ENCODE data around the gene XRCC1.

The XRCC1 gene

GRCh38 chr19:43582495-43582894 lies 7.2 kb upstream of the XRCC1 start:
- Histone ChIP-seq H2BK12ac (ENCODE audit: low read length in 2 of 2) (no peak overlapping the region), H3K14ac (ENCODE audit: low read length in 2 of 2) (no peak overlapping the region), H3K27ac (ENCODE audit: low read length, poor library complexity, severe bottlenecking) (no peak overlapping the region), H3K4me3 (ENCODE audit: insufficient read depth in 1 of 2, low read depth in 1 of 2, low read length in 2 of 2) (no peak overlapping the region), H2BK15ac (ENCODE audit: low read depth, poor library complexity, severe bottlenecking) (no peak overlapping the region), H2AK5ac (ENCODE audit: low read length, severe bottlenecking) (no peak overlapping the region), H3K23ac (ENCODE audit: low read length in 2 of 2) (no peak overlapping the region), H2BK5ac (ENCODE audit: low read depth, low read length, poor library complexity, severe bottlenecking) (no peak overlapping the region), H4K8ac (ENCODE audit: low read length) (no peak overlapping the region), H3K4me2 (ENCODE audit: low read length, poor library complexity, severe bottlenecking) (no peak overlapping the region), H3K18ac (ENCODE audit: low read depth in 1 of 2, low read length in 2 of 2) (no peak overlapping the region), H2AFZ (ENCODE audit: low read depth, low read length) (no peak overlapping the region), H3K9ac (ENCODE audit: low read length) (no peak overlapping the region), H4K91ac (ENCODE audit: low read length) (no peak overlapping the region), H3K9me3 (ENCODE audit: control insufficient read depth, low read length) (no peaks in the 10 kb centered on the region), H3K4me1 (ENCODE audit: control insufficient read depth, insufficient read depth, low read depth, low read length) (peaks cover 12% of the 10 kb centered on the region), H3K4ac (ENCODE audit: low read depth in 1 of 2, low read length in 2 of 2) (no peak overlapping the region), H3K36me3 (ENCODE audit: control insufficient read depth in 1 of 2, insufficient read depth in 2 of 2, low read depth in 1 of 2, low read length in 2 of 2) (peaks cover 6 to 28% of the 10 kb centered on the region in 2 experiments), H3K27me3 (ENCODE audit: control insufficient read depth in 1 of 2, insufficient read depth in 1 of 2, low read length in 2 of 2) (no peaks in the 10 kb centered on the region), H3K79me1 (replicated peaks; ENCODE audit: low read length, poor library complexity, severe bottlenecking) (peaks cover 16% of the 10 kb centered on the region), H2BK120ac (ENCODE audit: low read depth, low read length) (no peak overlapping the region)
- 100% methylated on average over 2 of the region's 2 CpGs for WGBS
- no peak for DNase-seq

DNA sequence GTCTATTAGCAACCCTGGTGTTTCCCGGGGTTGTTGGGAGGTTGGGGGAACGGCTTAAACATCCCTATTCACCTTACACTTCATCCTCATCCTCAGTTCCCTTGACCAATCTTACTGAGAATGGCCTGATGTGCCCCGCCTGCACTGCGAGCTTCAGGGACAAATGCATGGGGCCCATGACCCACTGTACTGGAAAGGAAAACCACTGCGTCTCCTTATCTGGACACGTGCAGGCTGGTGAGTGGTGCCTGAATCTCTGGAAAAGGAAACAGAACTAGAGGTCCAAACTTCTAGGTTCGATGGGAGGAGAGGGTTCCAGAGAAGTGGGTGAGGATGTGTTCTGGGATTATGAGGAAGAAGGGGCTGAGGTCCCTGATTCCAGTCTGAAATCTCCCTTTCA lies 6.1 kb upstream of the XRCC1 start:
- no peaks in the 10 kb centered on the region for H3K9me3 ChIP-seq (ENCODE audit: control insufficient read depth, low read length)
- H2BK5ac ChIP-seq (ENCODE audit: low read depth, low read length, poor library complexity, severe bottlenecking) = no peak overlapping the region
- DNase-seq = no peak
- H4K91ac ChIP-seq (ENCODE audit: low read length) = no peak overlapping the region
- H3K4me2 ChIP-seq (ENCODE audit: low read length, poor library complexity, severe bottlenecking) = no peak overlapping the region
- no peak overlapping the region for H3K4ac ChIP-seq (ENCODE audit: low read depth in 1 of 2, low read length in 2 of 2)
- H2AFZ ChIP-seq (ENCODE audit: low read depth, low read length) = no peak overlapping the region
- peak overlapping the region; percentile 97 for H3K9ac ChIP-seq (ENCODE audit: low read length)
- peaks cover 2 to 19% of the 10 kb centered on the region in 2 experiments for H3K36me3 ChIP-seq (ENCODE audit: control insufficient read depth in 1 of 2, insufficient read depth in 2 of 2, low read depth in 1 of 2, low read length in 2 of 2)
- H3K79me1 ChIP-seq (replicated peaks; ENCODE audit: low read length, poor library complexity, severe bottlenecking) = peaks cover 18% of the 10 kb centered on the region
- H3K23ac ChIP-seq (ENCODE audit: low read length in 2 of 2) = no peak overlapping the region
- H3K27ac ChIP-seq (ENCODE audit: low read length, poor library complexity, severe bottlenecking) = no peak overlapping the region
- H3K4me3 ChIP-seq (ENCODE audit: insufficient read depth in 1 of 2, low read depth in 1 of 2, low read length in 2 of 2) = peak overlapping the region in 1 of 2 experiments; percentile 77
- H3K4me1 ChIP-seq (ENCODE audit: control insufficient read depth, insufficient read depth, low read depth, low read length) = peaks cover 12% of the 10 kb centered on the region
- H2AK5ac ChIP-seq (ENCODE audit: low read length, severe bottlenecking) = no peak overlapping the region
- H3K27me3 ChIP-seq (ENCODE audit: control insufficient read depth in 1 of 2, insufficient read depth in 1 of 2, low read length in 2 of 2) = no peaks in the 10 kb centered on the region
- H3K14ac ChIP-seq (ENCODE audit: low read length in 2 of 2) = no peak overlapping the region
- no peak overlapping the region for H4K8ac ChIP-seq (ENCODE audit: low read length)
- H3K18ac ChIP-seq (ENCODE audit: low read depth in 1 of 2, low read length in 2 of 2) = no peak overlapping the region
- H2BK12ac ChIP-seq (ENCODE audit: low read length in 2 of 2) = no peak overlapping the region
- H2BK120ac ChIP-seq (ENCODE audit: low read depth, low read length) = no peak overlapping the region
- H2BK15ac ChIP-seq (ENCODE audit: low read depth, poor library complexity, severe bottlenecking) = no peak overlapping the region
- WGBS = 86% methylated on average over 7 of the region's 7 CpGs

- H2AFZ ChIP-seq (ENCODE audit: low read depth, low read length) = no peak overlapping the region
- peaks cover 14% of the 10 kb centered on the region for H3K4me1 ChIP-seq (ENCODE audit: control insufficient read depth, insufficient read depth, low read depth, low read length)
- DNase-seq = no peak
- no peak overlapping the region for H3K27ac ChIP-seq (ENCODE audit: low read length, poor library complexity, severe bottlenecking)
- H3K4ac ChIP-seq (ENCODE audit: low read depth in 1 of 2, low read length in 2 of 2) = no peak overlapping the region
- H3K4me3 ChIP-seq (ENCODE audit: insufficient read depth in 1 of 2, low read depth in 1 of 2, low read length in 2 of 2) = no peak overlapping the region
- H3K18ac ChIP-seq (ENCODE audit: low read depth in 1 of 2, low read length in 2 of 2) = no peak overlapping the region
- peaks cover 11% of the 10 kb centered on the region for H3K79me1 ChIP-seq (replicated peaks; ENCODE audit: low read length, poor library complexity, severe bottlenecking)
- no peaks in the 10 kb centered on the region for H3K27me3 ChIP-seq (ENCODE audit: control insufficient read depth in 1 of 2, insufficient read depth in 1 of 2, low read length in 2 of 2)
- no peak overlapping the region for H2BK15ac ChIP-seq (ENCODE audit: low read depth, poor library complexity, severe bottlenecking)
- H2BK120ac ChIP-seq (ENCODE audit: low read depth, low read length) = no peak overlapping the region
- no peak overlapping the region for H4K8ac ChIP-seq (ENCODE audit: low read length)
- H3K14ac ChIP-seq (ENCODE audit: low read length in 2 of 2) = no peak overlapping the region
- peaks cover 0 to under 1% of the 10 kb centered on the region in 2 experiments for H3K36me3 ChIP-seq (ENCODE audit: control insufficient read depth in 1 of 2, insufficient read depth in 2 of 2, low read depth in 1 of 2, low read length in 2 of 2)
- 87% methylated on average over 3 of the region's 3 CpGs for WGBS
- H4K91ac ChIP-seq (ENCODE audit: low read length) = no peak overlapping the region
- no peaks in the 10 kb centered on the region for H3K9me3 ChIP-seq (ENCODE audit: control insufficient read depth, low read length)
- H3K9ac ChIP-seq (ENCODE audit: low read length) = no peak overlapping the region
- H2AK5ac ChIP-seq (ENCODE audit: low read length, severe bottlenecking) = no peak overlapping the region
- no peak overlapping the region for H3K4me2 ChIP-seq (ENCODE audit: low read length, poor library complexity, severe bottlenecking)
- H2BK12ac ChIP-seq (ENCODE audit: low read length in 2 of 2) = no peak overlapping the region
- H2BK5ac ChIP-seq (ENCODE audit: low read depth, low read length, poor library complexity, severe bottlenecking) = no peak overlapping the region
- no peak overlapping the region for H3K23ac ChIP-seq (ENCODE audit: low read length in 2 of 2)
Measured at GRCh38 chr19:43578787-43579186, 3.5 kb upstream of the XRCC1 start.

DNA sequence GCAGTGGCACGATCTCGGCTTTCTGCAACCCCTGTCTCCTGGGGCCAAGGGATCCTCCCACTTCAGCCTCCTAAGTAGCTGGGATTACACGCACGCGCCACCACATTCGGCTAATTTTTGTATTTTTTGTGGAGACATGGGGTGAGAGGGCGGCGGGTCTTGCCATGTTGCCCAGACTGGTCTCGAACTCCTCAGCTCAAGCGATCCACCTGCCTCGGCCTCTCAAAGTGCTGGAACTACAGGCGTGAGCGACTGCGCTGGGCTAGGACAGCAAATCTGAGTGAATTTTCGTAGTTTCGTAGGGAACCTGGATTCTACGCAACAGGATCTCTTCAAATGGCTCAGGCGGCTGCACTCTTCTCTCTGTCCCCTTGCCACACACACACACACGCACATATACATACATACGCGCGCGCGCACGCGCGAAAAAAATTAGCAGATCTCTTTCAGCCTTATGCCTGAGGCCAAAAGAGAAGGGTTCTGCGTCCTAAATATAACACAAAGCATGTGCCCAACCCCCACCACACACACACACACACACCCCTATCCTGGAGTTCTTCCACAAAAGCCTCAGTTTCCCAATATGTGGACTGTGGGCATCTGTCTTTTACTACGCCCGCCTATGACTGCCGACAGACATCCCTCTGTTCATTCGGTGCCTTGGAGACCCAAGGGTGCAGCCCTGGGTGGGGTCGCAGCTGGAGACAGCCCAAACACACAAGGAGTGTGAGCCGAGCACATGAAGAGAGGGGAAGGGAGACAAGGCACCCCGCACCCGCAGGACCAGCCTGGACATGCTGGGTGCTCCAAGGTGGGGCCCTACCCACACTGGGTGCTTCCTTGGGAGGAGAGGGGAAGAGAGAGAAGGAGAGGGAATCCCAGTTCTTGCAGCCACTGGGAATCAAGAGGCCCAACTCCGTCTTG lies 890 bp upstream of the XRCC1 start:
- Histone ChIP-seq H3K9me3 (ENCODE audit: control insufficient read depth, low read length) (no peaks in the 10 kb centered on the region), H2BK15ac (ENCODE audit: low read depth, poor library complexity, severe bottlenecking) (no peak overlapping the region), H2BK5ac (ENCODE audit: low read depth, low read length, poor library complexity, severe bottlenecking) (peak overlapping the region; percentile 19), H3K4me1 (ENCODE audit: control insufficient read depth, insufficient read depth, low read depth, low read length) (peaks cover 12% of the 10 kb centered on the region), H3K27me3 (ENCODE audit: control insufficient read depth in 1 of 2, insufficient read depth in 1 of 2, low read length in 2 of 2) (no peaks in the 10 kb centered on the region), H4K91ac (ENCODE audit: low read length) (peak overlapping the region; percentile 70), H3K9ac (ENCODE audit: low read length) (peak overlapping the region; percentile 100), H3K4ac (ENCODE audit: low read depth in 1 of 2, low read length in 2 of 2) (peak overlapping the region; percentile 46 to 74), H3K18ac (ENCODE audit: low read depth in 1 of 2, low read length in 2 of 2) (peak overlapping the region; percentile 77 to 89), H4K8ac (ENCODE audit: low read length) (peak overlapping the region; percentile 86), H3K79me1 (replicated peaks; ENCODE audit: low read length, poor library complexity, severe bottlenecking) (peaks cover 25% of the 10 kb centered on the region), H2AFZ (ENCODE audit: low read depth, low read length) (peak overlapping the region; percentile 67), H2BK120ac (ENCODE audit: low read depth, low read length) (peak overlapping the region; percentile 64), H3K23ac (ENCODE audit: low read length in 2 of 2) (no peak overlapping the region), H3K27ac (ENCODE audit: low read length, poor library complexity, severe bottlenecking) (peak overlapping the region; percentile 30), H2AK5ac (ENCODE audit: low read length, severe bottlenecking) (peak overlapping the region; percentile 69), H3K4me2 (ENCODE audit: low read length, poor library complexity, severe bottlenecking) (no peak overlapping the region), H3K36me3 (ENCODE audit: control insufficient read depth in 1 of 2, insufficient read depth in 2 of 2, low read depth in 1 of 2, low read length in 2 of 2) (peaks cover 0 to 20% of the 10 kb centered on the region in 2 experiments), H3K14ac (ENCODE audit: low read length in 2 of 2) (no peak overlapping the region), H3K4me3 (ENCODE audit: insufficient read depth in 1 of 2, low read depth in 1 of 2, low read length in 2 of 2) (peak overlapping the region in 1 of 2 experiments; percentile 100), H2BK12ac (ENCODE audit: low read length in 2 of 2) (peak overlapping the region; percentile 20 to 71)
- 88% methylated on average over 37 of the region's 37 CpGs for WGBS
- DNase-seq = no peak
